ENCODE results near the gene ASPHD2.

Gene ASPHD2

GRCh38 chr22:26447584-26448329, 18.7 kb downstream of the ASPHD2 start:
- no peak for DNase-seq

GRCh38 chr22:26448334-26448733, 19.3 kb downstream of the ASPHD2 start:
- DNase-seq: no peak

- no peak for DNase-seq
Observed at GRCh38 chr22:26448941-26449340, 19.9 kb downstream of the ASPHD2 start.

GRCh38 chr22:26450453-26451185, 21.6 kb downstream of the ASPHD2 start:
- no peak for DNase-seq

- DNase-seq: no peak
Observed at GRCh38 chr22:26452236-26453016, 23.4 kb downstream of the ASPHD2 start.

- DNase-seq: no peak
Observed at GRCh38 chr22:26453216-26453615, 24.2 kb downstream of the ASPHD2 start.

GRCh38 chr22:26453812-26454500, 24.9 kb downstream of the ASPHD2 start:
- DNase-seq: no peak

- DNase-seq: no peak
Observed at GRCh38 chr22:26457661-26458272, 28.7 kb downstream of the ASPHD2 start.

- DNase-seq: no peak
Observed at GRCh38 chr22:26460202-26460601, 31.1 kb downstream of the ASPHD2 start.

GRCh38 chr22:26461188-26461810, 32.2 kb downstream of the ASPHD2 start:
- DNase-seq: peak; percentile 32

- no peak for DNase-seq
Observed at GRCh38 chr22:26462051-26462450, 33.0 kb downstream of the ASPHD2 start.

GRCh38 chr22:26462641-26463040, 33.6 kb downstream of the ASPHD2 start:
- DNase-seq: no peak

- no peak for DNase-seq
Observed at GRCh38 chr22:26463101-26463661, 34.1 kb downstream of the ASPHD2 start.

- DNase-seq: no peak
Observed at GRCh38 chr22:26463688-26464087, 34.6 kb downstream of the ASPHD2 start.

- no peak for DNase-seq
Observed at GRCh38 chr22:26464312-26464711, 35.3 kb downstream of the ASPHD2 start.

- no peak for DNase-seq
Observed at GRCh38 chr22:26466196-26466595, 37.1 kb downstream of the ASPHD2 start.

- no peak for DNase-seq
Observed at GRCh38 chr22:26470807-26471206, 41.7 kb downstream of the ASPHD2 start.

GRCh38 chr22:26471522-26471921, 42.5 kb downstream of the ASPHD2 start:
- DNase-seq: no peak

- DNase-seq: peak; percentile 69
Observed at GRCh38 chr22:26474682-26475081, 45.6 kb downstream of the ASPHD2 start.

- DNase-seq: peak; percentile 62
Observed at GRCh38 chr22:26476705-26477340, 47.8 kb downstream of the ASPHD2 start.

GRCh38 chr22:26477341-26477731, 48.3 kb downstream of the ASPHD2 start:
- no peak for DNase-seq
